Upper lobe of left lung (tissue), 4 donors: Measurements from ENCODE around the gene WLS.

Experiments used
- EP300 ChIP-seq, 4 donors: sonication (generic); formaldehyde crosslinking; IDR thresholded peaks; one replicate each; pipeline ENCODE4 v1.5.1; 2017; ENCODE audit warnings: antibody characterized with exemption in 4 of 4, control low read depth in 2 of 4
- POLR2A ChIP-seq, 4 donors: fragments of 450-650 bp; IDR thresholded peaks; one replicate each; pipeline ENCODE4 v1.5.1; 2016 to 2017; ENCODE audit warnings: antibody characterized with exemption in 4 of 4, mild to moderate bottlenecking in 2 of 4
- POLR2AphosphoS5 ChIP-seq, 2 donors: sonication (generic); formaldehyde crosslinking; IDR thresholded peaks; one replicate each; pipeline ENCODE4 v1.5.1; 2017; ENCODE audit warnings: antibody characterized with exemption in 2 of 2
- TF ChIP-seq, protein P1 (sequence below), 6 experiments: fragments of 450-650 bp in 4 of 6; fragments of 200-600 bp in 2 of 6; sonication (generic) in 2 of 6; IDR thresholded peaks; one replicate each; pipeline ENCODE4 v1.5.1; 2016 to 2019; ENCODE audit warnings: antibody characterized with exemption in 6 of 6

DNA sequence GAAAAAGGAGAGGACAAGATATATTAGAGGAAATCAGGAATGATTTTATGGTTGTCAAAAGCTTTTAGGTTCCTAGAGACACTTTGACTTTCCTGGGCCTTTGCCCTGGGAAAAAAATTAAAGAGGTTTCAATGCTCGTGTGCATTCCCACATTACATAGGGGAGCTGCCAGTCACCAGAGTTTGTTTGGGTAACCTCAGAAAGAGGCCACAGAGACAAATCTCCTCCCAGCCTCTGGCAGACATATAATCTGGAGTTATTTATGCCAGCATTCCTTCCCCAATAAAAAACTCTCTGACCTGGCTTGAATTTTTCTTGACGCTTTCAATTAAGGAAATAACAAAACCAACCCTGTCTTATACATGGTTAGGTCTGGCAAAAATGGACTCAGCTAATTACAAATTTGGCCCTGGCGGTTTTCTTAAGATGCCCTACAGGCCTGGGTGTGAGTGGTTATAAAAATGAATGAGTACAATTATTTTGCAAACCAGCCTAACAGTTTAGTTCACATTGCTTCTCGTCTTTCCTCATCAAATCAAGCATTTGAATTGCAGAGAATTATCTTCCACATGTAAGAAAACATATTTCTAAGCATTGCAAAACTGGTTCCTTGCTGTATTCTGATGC lies 63.7 kb downstream of the WLS start:
- TF ChIP-seq, protein P1, sequence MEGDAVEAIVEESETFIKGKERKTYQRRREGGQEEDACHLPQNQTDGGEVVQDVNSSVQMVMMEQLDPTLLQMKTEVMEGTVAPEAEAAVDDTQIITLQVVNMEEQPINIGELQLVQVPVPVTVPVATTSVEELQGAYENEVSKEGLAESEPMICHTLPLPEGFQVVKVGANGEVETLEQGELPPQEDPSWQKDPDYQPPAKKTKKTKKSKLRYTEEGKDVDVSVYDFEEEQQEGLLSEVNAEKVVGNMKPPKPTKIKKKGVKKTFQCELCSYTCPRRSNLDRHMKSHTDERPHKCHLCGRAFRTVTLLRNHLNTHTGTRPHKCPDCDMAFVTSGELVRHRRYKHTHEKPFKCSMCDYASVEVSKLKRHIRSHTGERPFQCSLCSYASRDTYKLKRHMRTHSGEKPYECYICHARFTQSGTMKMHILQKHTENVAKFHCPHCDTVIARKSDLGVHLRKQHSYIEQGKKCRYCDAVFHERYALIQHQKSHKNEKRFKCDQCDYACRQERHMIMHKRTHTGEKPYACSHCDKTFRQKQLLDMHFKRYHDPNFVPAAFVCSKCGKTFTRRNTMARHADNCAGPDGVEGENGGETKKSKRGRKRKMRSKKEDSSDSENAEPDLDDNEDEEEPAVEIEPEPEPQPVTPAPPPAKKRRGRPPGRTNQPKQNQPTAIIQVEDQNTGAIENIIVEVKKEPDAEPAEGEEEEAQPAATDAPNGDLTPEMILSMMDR (IDR thresholded peaks at IDR 0.05), result no peak
- TF ChIP-seq POLR2AphosphoS5 (IDR thresholded peaks at IDR 0.05) (no peak), POLR2A (IDR thresholded peaks at IDR 0.05) (no peak), EP300 (IDR thresholded peaks at IDR 0.05) (no peak)
